ENCODE data around the gene DCLK1.

DCLK1 gene

DNA sequence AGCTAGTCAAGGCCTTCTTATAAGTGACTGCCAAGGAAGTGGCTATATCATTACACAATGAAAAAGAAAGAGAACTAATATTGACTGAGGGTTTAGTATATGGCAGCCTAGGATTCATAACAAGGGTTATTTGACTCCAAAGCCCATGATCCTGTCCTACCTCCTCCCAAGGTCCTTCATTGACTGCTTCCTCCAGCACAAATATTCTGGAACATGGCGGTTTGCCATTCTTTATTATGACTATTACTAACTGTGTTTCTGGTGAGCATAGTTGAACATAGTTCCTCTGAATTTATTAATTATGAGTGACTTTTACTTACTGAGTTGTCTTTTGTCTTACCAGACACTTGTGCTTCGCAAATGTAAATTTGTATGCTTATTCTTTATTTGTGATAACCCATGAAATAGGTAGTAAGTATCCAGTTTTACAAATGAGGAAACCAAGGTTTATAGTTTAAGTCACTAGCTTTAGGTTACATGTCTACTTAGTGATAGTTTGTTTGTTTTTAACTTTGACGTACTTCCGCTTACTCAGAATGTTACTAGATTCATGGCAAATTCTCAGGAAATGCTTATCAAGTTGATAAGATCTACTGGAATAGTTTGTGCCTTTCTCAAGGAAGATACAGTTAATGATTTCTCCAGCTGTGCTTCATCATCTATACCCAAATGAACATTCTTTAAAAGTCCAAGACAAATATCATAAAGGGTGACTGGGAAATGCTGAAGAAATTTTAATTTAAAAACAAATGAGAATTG is 15.5 kb upstream of the DCLK1 start:
- H3K4me1 Mint-ChIP-seq, result no peaks in the 10 kb centered on the region
- H3K27ac Mint-ChIP-seq, result no peak overlapping the region
- ATAC-seq (no peak), DNase-seq (no peak)
- peaks cover 1% of the 10 kb centered on the region for H3K27me3 Mint-ChIP-seq
- H3K9me3 Mint-ChIP-seq, result peaks cover 5% of the 10 kb centered on the region
- no peak overlapping the region for H3K4me3 Mint-ChIP-seq
- no peaks in the 10 kb centered on the region for H3K36me3 Mint-ChIP-seq (ENCODE audit: low read depth)

DNA sequence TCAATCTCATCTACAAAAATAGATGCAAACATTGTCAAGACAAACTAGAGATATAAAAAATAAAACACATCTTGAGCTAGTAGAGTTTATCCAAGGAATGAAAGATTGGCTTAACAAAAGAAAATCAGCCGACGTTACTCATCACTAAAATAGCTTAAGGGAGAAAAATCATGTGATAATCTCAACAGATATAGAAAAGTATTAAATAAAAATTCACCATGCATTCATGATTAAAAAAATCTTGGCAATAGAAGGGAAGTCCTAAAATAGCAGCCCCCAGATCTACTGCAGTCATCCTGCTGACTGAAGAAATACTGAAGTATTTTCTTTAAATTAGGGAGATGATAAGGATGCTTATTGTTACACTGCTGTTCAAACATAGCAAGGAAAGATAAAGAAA is 12.6 kb upstream of the DCLK1 start:
- no peaks in the 10 kb centered on the region for H3K4me1 Mint-ChIP-seq
- H3K27me3 Mint-ChIP-seq, result peaks cover 1% of the 10 kb centered on the region
- H3K36me3 Mint-ChIP-seq (ENCODE audit: low read depth), result no peaks in the 10 kb centered on the region
- H3K9me3 Mint-ChIP-seq, result no peaks in the 10 kb centered on the region
- no peak overlapping the region for H3K27ac Mint-ChIP-seq
- no peak for ATAC-seq
- no peak overlapping the region for H3K4me3 Mint-ChIP-seq
- DNase-seq, result no peak

DNA sequence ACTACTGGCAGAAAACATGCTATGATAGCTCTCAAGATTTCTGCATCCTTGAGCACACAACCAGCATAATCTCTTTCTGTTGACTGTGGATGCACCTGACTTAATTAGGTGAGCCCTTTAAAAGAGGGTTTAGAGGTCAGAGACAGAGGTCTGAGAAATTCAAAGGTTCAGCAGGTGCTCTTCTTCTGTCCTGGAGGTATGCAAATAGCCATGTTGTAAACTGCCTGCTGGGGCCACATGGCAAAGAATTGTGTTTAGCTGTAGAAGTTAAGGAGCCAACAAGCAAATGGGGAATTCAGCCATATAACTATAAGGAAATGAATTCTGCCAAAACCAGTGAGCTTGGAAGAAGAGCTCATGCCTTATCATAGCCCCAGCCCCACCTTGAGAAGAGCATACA is 11.6 kb upstream of the DCLK1 start:
- DNase-seq (no peak), ATAC-seq (no peak)
- no peaks in the 10 kb centered on the region for H3K4me1 Mint-ChIP-seq
- no peaks in the 10 kb centered on the region for H3K36me3 Mint-ChIP-seq (ENCODE audit: low read depth)
- peaks cover 1% of the 10 kb centered on the region for H3K27me3 Mint-ChIP-seq
- H3K9me3 Mint-ChIP-seq, result no peaks in the 10 kb centered on the region
- H3K27ac Mint-ChIP-seq, result no peak overlapping the region
- no peak overlapping the region for H3K4me3 Mint-ChIP-seq

DNA sequence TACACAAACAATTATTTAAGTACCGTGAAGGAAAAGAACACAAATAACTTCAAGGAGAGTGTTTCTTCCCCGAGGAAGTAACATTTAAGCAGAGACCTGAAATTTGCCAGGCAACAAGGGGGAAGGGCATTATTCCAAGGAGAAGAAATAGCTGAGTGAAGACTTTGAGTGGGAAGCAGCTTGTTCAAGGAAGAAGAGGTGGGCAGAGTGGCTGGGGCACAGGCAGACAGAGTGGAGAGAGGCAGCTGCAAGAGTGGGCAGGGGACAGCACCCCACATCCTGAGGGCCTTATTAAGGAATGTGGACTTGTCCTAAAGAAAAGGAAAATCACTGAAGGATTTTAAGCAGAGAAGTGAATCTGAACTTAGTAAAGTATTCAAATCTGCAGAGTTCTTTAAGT is 4.7 kb upstream of the DCLK1 start:
- Mint-ChIP-seq H3K4me1 (no peaks in the 10 kb centered on the region), H3K27me3 (peaks cover 19% of the 10 kb centered on the region), H3K4me3 (no peak overlapping the region), H3K27ac (no peak overlapping the region), H3K36me3 (ENCODE audit: low read depth) (no peaks in the 10 kb centered on the region), H3K9me3 (no peaks in the 10 kb centered on the region)
- ATAC-seq (no peak), DNase-seq (no peak)

DNA sequence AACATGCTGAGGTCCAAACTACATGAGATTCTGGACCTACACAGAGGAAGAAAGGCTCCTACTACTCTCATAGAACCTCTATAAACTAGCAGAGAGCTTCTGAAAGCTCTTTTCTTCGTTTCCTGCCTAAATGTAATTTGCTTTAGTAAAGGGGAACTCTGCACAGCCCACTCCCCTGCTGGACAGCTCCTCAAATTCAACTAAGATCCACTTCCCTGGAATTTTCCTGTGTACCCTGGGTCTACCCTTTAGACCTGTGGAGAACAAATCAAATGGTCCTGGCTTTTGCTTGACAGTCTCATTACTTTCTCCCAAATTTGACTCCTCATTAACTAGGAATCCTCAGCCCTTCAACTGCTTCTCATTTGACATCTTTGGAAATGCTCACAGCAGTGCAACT is 3.5 kb upstream of the DCLK1 start:
- Mint-ChIP-seq H3K9me3 (no peaks in the 10 kb centered on the region), H3K27me3 (peaks cover 27% of the 10 kb centered on the region)

DNA sequence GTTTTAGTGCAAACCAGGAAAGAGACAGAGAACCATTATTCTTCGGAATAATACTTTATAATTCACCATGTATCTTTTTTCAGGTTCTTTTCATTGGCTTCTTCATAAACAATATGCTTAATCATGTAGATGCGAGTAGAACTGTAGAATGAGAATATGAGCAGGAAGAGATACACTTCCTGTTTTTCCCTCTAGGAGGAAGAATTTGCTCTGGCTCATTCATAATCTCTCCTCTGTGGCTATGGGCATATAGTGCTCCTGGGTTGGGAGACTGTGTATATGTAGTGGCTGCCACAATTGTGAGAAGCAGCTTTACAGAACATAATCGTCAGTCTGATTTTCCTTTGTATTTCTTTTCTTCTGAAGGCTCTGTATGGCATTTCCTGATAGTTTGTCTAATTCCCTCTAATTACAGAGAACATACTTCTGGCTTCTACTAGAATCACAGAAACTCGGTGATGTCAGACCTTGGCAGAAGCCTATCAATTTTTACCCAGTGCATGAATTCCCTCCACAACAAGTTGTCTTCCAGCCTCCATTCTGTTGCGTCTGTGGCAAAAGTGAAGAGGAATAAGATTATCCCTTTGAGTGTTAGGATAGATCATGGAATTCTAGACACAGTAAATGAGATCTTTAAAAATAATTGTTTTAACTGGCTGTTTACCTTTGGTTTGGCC is 2.9 kb upstream of the DCLK1 start:
- H3K4me3 Mint-ChIP-seq, result no peak overlapping the region
- no peak for DNase-seq
- H3K9me3 Mint-ChIP-seq, result no peaks in the 10 kb centered on the region
- peaks cover 31% of the 10 kb centered on the region for H3K27me3 Mint-ChIP-seq
- no peak overlapping the region for H3K27ac Mint-ChIP-seq
- H3K4me1 Mint-ChIP-seq, result no peaks in the 10 kb centered on the region
- ATAC-seq, result no peak
- H3K36me3 Mint-ChIP-seq (ENCODE audit: low read depth), result no peaks in the 10 kb centered on the region

More for the DNA sequence above, 3.5 kb upstream of the DCLK1 start:
- ATAC-seq (no peak), DNase-seq (no peak)
- no peaks in the 10 kb centered on the region for H3K4me1 Mint-ChIP-seq
- H3K27ac Mint-ChIP-seq, result no peak overlapping the region
- no peaks in the 10 kb centered on the region for H3K36me3 Mint-ChIP-seq (ENCODE audit: low read depth)
- no peak overlapping the region for H3K4me3 Mint-ChIP-seq

DNA sequence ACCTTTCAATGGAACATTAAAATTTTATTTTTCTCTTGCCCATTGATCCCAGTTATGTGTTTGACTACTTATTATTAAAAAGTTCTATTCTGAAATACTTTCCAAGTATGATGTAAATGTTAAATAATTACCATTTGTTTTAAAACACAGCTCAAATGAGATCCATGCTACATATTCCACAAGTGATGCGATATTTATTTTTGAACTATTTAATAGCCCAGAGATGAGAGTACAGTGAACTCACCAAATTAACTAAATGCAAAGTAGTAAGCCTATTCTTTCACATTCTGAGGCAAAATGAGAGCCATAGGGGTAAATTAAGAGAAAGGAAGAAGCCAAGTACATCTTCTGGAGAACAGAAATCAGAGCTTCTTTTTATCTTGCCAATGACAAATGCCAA is 1.2 kb upstream of the DCLK1 start:
- DNase-seq (no peak), ATAC-seq (no peak)
- Mint-ChIP-seq H3K27me3 (peaks cover 36% of the 10 kb centered on the region), H3K36me3 (ENCODE audit: low read depth) (no peaks in the 10 kb centered on the region), H3K4me1 (no peaks in the 10 kb centered on the region), H3K4me3 (no peak overlapping the region), H3K9me3 (no peaks in the 10 kb centered on the region), H3K27ac (no peak overlapping the region)

DNA sequence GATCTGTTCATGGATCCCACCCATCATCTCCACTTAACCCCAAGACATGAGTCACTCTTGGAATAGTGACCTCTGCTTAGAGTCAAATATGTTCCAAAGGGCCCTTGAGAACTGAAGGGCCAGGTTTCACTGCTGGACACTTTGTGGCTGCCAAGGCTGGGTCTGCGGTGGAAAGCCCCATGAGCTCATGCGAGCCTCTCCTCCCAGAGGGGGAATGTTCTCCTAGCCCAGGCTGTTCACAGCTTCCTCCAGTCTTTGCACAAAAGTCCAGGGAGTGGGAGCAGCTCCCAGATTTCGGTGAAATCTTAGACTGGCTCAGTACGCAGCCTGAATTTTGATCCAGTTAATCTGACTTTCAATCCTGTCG is 732 bp upstream of the DCLK1 start:
- Mint-ChIP-seq H3K4me3 (no peak overlapping the region), H3K27ac (no peak overlapping the region), H3K27me3 (peaks cover 36% of the 10 kb centered on the region), H3K36me3 (ENCODE audit: low read depth) (no peaks in the 10 kb centered on the region), H3K4me1 (no peaks in the 10 kb centered on the region), H3K9me3 (no peaks in the 10 kb centered on the region)
- ATAC-seq, result no peak
- DNase-seq, result no peak

DNA sequence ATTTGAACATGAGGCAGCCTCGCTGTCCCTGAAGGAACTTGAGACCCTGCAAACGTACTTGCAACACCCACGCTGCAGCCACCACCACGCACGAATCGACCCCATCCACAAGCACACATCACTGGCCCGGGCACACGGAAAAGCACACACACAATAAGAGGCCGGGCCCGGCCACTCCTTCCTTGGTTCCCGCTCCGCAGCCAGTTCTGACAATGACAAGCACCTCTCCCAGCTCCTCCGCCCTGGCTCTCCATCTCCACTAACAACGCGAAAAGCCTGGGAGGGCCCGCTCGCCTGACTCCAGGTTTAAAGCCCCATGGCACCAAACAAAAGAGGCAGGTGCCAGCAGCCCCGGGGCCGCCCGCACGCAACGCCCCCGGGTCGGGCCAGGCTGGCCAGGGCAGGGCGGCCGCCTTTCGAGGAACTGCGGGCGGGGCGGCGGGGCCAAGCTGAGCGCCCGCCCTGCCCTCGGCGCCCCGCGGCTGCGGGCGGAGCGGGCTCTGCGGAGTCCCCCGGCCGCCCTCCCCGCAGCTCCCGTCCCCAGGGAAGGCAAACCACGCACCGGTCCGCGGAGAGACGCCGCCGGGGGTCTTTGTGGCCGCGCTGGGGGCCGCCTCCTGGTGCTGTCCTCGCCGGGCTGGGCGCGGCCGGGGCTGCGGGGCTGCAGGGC is 495 bp downstream of the DCLK1 start:
- Mint-ChIP-seq H3K36me3 (ENCODE audit: low read depth) (no peaks in the 10 kb centered on the region), H3K27me3 (peaks cover 36% of the 10 kb centered on the region), H3K4me3 (no peak overlapping the region), H3K4me1 (no peaks in the 10 kb centered on the region), H3K9me3 (no peaks in the 10 kb centered on the region), H3K27ac (no peak overlapping the region)
- ATAC-seq (no peak), DNase-seq (no peak)

DNA sequence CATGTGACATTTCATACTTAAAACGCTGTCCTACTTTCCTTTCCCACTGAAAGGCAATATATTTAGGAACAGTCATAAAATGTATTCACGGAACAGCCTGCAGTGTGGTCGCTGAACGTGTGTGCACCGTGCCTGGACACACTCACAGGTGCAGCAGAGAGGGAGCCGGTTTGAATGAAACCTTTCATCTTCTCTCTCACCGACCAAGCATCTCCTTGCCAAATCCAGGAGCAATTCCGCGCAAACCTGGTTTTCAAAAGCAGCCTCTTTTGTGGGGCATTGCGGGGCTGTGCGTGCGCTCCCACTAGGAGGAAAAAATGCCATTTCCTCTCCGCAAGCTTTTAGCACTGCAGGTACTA is 1.0 kb downstream of the DCLK1 start:
- no peak overlapping the region for H3K4me3 Mint-ChIP-seq
- DNase-seq (no peak), ATAC-seq (no peak)
- no peak overlapping the region for H3K27ac Mint-ChIP-seq
- H3K27me3 Mint-ChIP-seq, result peaks cover 36% of the 10 kb centered on the region
- no peaks in the 10 kb centered on the region for H3K36me3 Mint-ChIP-seq (ENCODE audit: low read depth)
- H3K4me1 Mint-ChIP-seq, result no peaks in the 10 kb centered on the region
- H3K9me3 Mint-ChIP-seq, result no peaks in the 10 kb centered on the region

DNA sequence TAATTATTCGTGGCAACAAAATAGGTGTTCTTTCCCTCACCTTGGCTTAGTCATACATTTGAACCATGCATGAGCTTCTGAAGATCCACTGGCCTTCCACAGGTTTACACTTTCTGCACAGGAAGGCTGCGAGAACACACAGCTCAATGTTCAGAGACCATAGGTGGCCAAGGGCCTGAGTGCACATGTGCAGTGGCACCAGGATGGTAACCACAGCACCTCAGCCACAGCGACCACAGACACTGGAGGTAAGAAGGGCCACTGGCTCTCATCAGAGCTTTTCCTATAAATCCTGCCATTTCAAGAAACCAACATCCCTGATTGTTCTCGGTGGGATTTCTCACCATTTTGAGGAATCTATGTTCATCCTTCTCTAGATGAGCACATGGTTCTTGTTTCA is 1.6 kb downstream of the DCLK1 start:
- no peaks in the 10 kb centered on the region for H3K4me1 Mint-ChIP-seq
- H3K36me3 Mint-ChIP-seq (ENCODE audit: low read depth), result no peaks in the 10 kb centered on the region
- ATAC-seq, result no peak
- H3K4me3 Mint-ChIP-seq, result no peak overlapping the region
- H3K27ac Mint-ChIP-seq, result no peak overlapping the region
- no peak for DNase-seq
- H3K9me3 Mint-ChIP-seq, result no peaks in the 10 kb centered on the region
- H3K27me3 Mint-ChIP-seq, result peaks cover 36% of the 10 kb centered on the region

DNA sequence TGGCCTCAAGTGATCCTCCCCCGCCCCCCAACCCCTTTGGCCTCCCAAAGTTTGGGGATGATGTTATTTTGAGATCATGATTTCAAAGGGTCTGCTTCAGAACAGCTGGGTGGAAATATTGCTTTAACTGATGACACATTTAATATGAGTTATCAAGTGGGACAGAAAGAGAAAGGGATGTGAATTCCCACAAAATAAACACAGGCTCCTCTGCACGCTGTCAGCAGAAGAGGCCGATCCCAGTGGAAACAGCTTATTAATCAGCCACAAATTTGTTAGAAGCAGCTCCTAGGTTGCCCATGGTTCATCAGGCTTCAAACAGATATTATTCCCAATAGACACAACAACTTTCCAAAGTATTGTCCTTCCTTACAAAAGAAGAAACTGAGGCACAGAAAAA is 4.7 kb downstream of the DCLK1 start:
- Mint-ChIP-seq H3K27ac (no peak overlapping the region), H3K27me3 (peaks cover 21% of the 10 kb centered on the region), H3K9me3 (no peaks in the 10 kb centered on the region), H3K4me3 (no peak overlapping the region), H3K36me3 (ENCODE audit: low read depth) (no peaks in the 10 kb centered on the region), H3K4me1 (no peaks in the 10 kb centered on the region)
- ATAC-seq (no peak), DNase-seq (no peak)

DNA sequence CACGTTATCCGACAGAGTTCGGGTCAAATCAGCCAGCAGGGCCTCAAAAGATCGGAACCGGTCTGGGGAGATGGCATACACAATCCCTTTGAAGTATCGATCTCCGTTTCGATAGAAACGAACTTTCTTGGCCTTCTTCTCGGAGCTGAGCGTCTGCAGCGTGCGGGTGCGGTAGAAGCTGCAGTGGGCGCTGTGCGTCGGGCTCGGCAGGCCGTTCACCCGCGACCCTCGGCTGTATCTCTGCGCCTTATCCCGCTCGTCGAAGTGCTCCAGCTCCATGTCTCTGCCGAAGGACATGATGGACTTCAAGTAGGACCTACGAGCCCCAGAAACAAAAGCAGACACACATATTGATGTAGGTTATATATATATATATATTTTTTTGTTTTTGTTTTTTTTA is 5.3 kb downstream of the DCLK1 start:
- Mint-ChIP-seq H3K27me3 (peaks cover 17% of the 10 kb centered on the region), H3K4me1 (no peaks in the 10 kb centered on the region), H3K9me3 (no peaks in the 10 kb centered on the region), H3K36me3 (ENCODE audit: low read depth) (no peaks in the 10 kb centered on the region), H3K4me3 (no peak overlapping the region), H3K27ac (no peak overlapping the region)
- ATAC-seq (no peak), DNase-seq (no peak)

DNA sequence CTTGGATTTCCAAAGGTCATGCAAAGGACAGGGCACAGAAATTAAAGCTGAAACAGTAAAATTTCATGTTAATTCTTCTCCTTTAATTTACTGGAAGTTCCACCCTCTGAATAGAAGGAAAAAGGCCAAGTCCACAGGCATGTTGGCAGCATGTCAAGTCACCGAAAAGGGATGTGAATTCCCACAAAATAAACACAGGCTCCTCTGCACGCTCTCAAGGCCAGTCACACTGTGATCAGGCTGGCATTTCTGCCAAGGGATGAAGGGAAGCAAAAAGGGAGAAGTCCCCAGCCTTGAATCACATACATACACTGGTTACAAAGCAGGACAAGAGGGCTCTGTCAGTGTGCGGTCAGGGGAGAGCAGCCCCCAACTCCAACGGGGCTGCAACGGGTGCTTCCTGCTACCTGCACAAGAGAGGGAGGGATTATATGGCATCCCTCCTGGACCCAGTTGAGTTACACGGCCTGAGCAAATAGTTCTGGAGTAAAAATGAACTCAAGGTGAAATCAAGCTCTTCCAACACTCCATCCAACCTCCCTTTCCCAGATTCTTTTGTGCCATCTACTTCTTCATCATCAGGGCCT is 6.9 kb downstream of the DCLK1 start:
- DNase-seq (no peak), ATAC-seq (no peak)
- no peaks in the 10 kb centered on the region for H3K36me3 Mint-ChIP-seq (ENCODE audit: low read depth)
- H3K4me1 Mint-ChIP-seq, result no peaks in the 10 kb centered on the region
- H3K27me3 Mint-ChIP-seq, result peaks cover 6% of the 10 kb centered on the region
- no peak overlapping the region for H3K27ac Mint-ChIP-seq
- H3K4me3 Mint-ChIP-seq, result no peak overlapping the region
- no peaks in the 10 kb centered on the region for H3K9me3 Mint-ChIP-seq

DNA sequence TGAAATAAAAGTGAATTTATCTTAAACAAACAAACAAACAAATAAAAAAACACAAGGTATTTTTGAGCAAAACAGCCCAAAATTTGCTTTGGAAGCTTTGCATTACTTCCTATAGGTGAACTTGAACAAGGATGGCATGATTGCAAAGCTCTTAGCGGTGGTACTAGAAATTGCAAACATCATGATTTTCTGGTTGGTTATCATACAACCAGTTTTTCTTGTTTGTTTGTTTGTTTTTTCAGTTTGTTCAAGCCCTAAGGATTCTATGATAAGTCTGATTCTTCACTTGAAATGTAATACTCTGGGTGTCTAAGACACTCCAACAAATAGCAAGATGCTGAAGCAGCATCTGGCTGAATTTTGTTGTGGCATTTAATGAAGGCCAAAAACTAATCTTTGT is 15.9 kb downstream of the DCLK1 start:
- DNase-seq, result no peak
- H3K36me3 Mint-ChIP-seq (ENCODE audit: low read depth), result no peaks in the 10 kb centered on the region
- no peak for ATAC-seq
- no peaks in the 10 kb centered on the region for H3K27me3 Mint-ChIP-seq
- no peak overlapping the region for H3K4me3 Mint-ChIP-seq
- no peak overlapping the region for H3K27ac Mint-ChIP-seq
- no peaks in the 10 kb centered on the region for H3K4me1 Mint-ChIP-seq
- H3K9me3 Mint-ChIP-seq, result peaks cover 8% of the 10 kb centered on the region
